ENCODE measurements around the gene GPSM1. TPM values are rescaled to one million over a fixed set of nuclear protein-coding genes. Genes with fewer than 3 reads are reported as not detected.

GPSM1 gene
- total and polyA plus RNA-seq, 9 of the 15 experiments (the other 6 are each of a cell fraction or from before 2014, with no cell fraction given) = 0.04 to 14.2 (median 3.1) TPM

- TF ChIP-seq E2F5 (CRISPR knock-in tag; IDR thresholded peaks at IDR 0.05) = no peak
- no peak for TF ChIP-seq KAT7 (CRISPR knock-in tag; IDR thresholded peaks at IDR 0.05; ENCODE audit: borderline replicate concordance)
- TF ChIP-seq GTF2F1 (IDR thresholded peaks at IDR 0.05; ENCODE audit: low read depth, low read length) = no peak
- TF ChIP-seq HMG20B (CRISPR knock-in tag; IDR thresholded peaks at IDR 0.05) = no peak
- no peak for TF ChIP-seq CREB3L1 (IDR thresholded peaks at IDR 0.05; ENCODE audit: borderline replicate concordance, low read depth)
Measured at GRCh38 chr9:136338511-136338910, 11.2 kb downstream of the GPSM1 start (continued).

GRCh38 chr9:136339173-136339957 lies 12.0 kb downstream of the GPSM1 start:
- Histone ChIP-seq H3K36me3 (ENCODE audit: control insufficient read depth, insufficient read depth, low read length) (peaks cover 22% of the 10 kb centered on the region; the same call in 1 of the 3 replicates), H3K4me3 (no peak overlapping the region), H3K4me1 (replicated peaks in 1 of 2; ENCODE audit: control insufficient read depth in 2 of 2, insufficient read depth in 2 of 2, low read length in 2 of 2) (peaks cover 7 to 96% of the 10 kb centered on the region in 2 experiments), H3K27me3 (ENCODE audit: control insufficient read depth in 2 of 2, insufficient read depth in 2 of 2, low read length in 2 of 2) (no peaks in the 10 kb centered on the region), H3K9me3 (replicated peaks; ENCODE audit: control insufficient read depth, insufficient read depth, low read depth, low read length) (no peaks in the 10 kb centered on the region), H3K9me1 (ENCODE audit: control insufficient read depth, insufficient read depth, low read length) (peaks cover 3% of the 10 kb centered on the region), H2AFZ (ENCODE audit: low read depth, low read length) (no peak overlapping the region), H4K20me1 (replicated peaks; ENCODE audit: control insufficient read depth, insufficient read depth, low read length) (no peaks in the 10 kb centered on the region), H3K79me2 (ENCODE audit: control insufficient read depth, insufficient read depth, low read length) (no peaks in the 10 kb centered on the region), H3K27ac (ENCODE audit: extremely low read depth, low read depth, low read length) (no peak overlapping the region), H3K9ac (ENCODE audit: insufficient read depth in 1 of 2, low read depth in 2 of 2, low read length in 2 of 2) (peak overlapping the region in 1 of 2 experiments; percentile 45; a peak in 1 of 4 replicates), H3K4me2 (ENCODE audit: insufficient read depth, low read length) (no peak overlapping the region)
- intact Hi-C loops (cut with micrococcal nuclease) = loop anchor here (2.0 kb wide), 1 partner anchor 61 kb away; the partner anchor contains the start of gene SNAPC4
- CTCF ChIA-PET (ENCODE audit: low intra/inter-chr PET ratio) = interaction anchor here (0.8 to 2.6 kb wide), 6 partner anchors 24 to 305 kb away, joined by 3 to 10 read pairs (median 4); partner anchors contain the start of genes DNLZ and SNAPC4
- no TSS peak for BruUV-seq (replicated peaks)
- WGBS (ENCODE audit: insufficient coverage, low coverage, missing lambda C conversion rate) = 54% methylated on average over 21 of the region's 32 CpGs
- in situ Hi-C loops (cut with MboI) = loop anchor here (25.0 kb wide), 1 partner anchor 298 kb away; no protein-coding TSS in a partner anchor
- FAIRE-seq (peak; percentile 92), ATAC-seq (peak; percentile 87), DNase-seq (ENCODE audit: extremely low read depth in 1 of 4, low spot score in 3 of 4) (peak; percentile 71 to 84 (median 75))
- POLR2A ChIA-PET = interaction anchor here (0.7 kb wide), 1 partner anchor 13 kb away, joined by 3 read pairs; no protein-coding TSS in a partner anchor
- no peak for TF ChIP-seq SREBF2 (CRISPR knock-in tag; IDR thresholded peaks at IDR 0.05)
- no peak for TF ChIP-seq ZNF3 (CRISPR knock-in tag; IDR thresholded peaks at IDR 0.05)
- TF ChIP-seq FOXK1 (CRISPR knock-in tag; IDR thresholded peaks at IDR 0.05; ENCODE audit: borderline replicate concordance) = no peak
- peak; percentile 64 for TF ChIP-seq DEAF1 (CRISPR knock-in tag; IDR thresholded peaks at IDR 0.05)
- TF ChIP-seq ZNF140 (CRISPR knock-in tag; IDR thresholded peaks at IDR 0.05) = no peak
- TF ChIP-seq KLF1 (tag; IDR thresholded peaks at IDR 0.05) = no peak
- TF ChIP-seq, protein P1, sequence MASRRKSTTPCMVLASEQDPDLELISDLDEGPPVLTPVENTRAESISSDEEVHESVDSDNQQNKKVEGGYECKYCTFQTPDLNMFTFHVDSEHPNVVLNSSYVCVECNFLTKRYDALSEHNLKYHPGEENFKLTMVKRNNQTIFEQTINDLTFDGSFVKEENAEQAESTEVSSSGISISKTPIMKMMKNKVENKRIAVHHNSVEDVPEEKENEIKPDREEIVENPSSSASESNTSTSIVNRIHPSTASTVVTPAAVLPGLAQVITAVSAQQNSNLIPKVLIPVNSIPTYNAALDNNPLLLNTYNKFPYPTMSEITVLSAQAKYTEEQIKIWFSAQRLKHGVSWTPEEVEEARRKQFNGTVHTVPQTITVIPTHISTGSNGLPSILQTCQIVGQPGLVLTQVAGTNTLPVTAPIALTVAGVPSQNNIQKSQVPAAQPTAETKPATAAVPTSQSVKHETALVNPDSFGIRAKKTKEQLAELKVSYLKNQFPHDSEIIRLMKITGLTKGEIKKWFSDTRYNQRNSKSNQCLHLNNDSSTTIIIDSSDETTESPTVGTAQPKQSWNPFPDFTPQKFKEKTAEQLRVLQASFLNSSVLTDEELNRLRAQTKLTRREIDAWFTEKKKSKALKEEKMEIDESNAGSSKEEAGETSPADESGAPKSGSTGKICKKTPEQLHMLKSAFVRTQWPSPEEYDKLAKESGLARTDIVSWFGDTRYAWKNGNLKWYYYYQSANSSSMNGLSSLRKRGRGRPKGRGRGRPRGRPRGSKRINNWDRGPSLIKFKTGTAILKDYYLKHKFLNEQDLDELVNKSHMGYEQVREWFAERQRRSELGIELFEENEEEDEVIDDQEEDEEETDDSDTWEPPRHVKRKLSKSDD (conservative IDR thresholded peaks at IDR 0.05; ENCODE audit: low read length) = 0 out of 2 replicates have a peak, but pooled peaks have one; percentile 29

Measured in K562 (cell line).